GM19239 (cell line): ENCODE data around the gene SHISA5.
"Not testable (repeated sequence)": the region's sequence is repeated elsewhere in the genome, so short reads cannot be mapped to it uniquely, and the experiment has no call there.

Source experiments
- DNase-seq: peaks from one replicate; pipeline ENCODE4 v3.0.0; 2011; ENCODE audit warnings: low spot score; ENCODE audit not compliant: insufficient read length
- FAIRE-seq: peaks from 2 replicates; lab custom pipeline; 2011; peaks lifted over from hg19 to GRCh38; lab: Jason Lieb, UNC

The SHISA5 gene

DNA sequence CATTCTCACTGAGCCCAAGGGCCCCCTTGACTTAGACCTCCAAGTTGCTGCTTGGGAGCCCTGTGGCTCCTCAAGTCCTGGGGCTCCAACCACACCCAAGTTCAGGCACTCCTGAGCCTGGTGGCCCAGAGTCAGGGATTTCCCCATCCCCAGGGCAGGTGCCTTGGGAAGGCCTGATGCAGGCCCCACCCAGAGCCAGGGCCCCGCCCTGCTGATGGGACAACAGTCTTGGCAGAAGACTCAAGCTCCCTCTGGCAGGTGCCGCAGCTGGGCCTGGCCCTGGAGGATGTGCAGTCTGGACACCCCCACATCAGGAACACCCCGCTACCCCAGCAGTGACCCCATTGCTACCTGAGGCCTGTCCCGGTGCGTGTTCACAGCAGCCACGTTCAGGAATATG is 17.7 kb upstream of the SHISA5 start:
- FAIRE-seq = no peak

DNA sequence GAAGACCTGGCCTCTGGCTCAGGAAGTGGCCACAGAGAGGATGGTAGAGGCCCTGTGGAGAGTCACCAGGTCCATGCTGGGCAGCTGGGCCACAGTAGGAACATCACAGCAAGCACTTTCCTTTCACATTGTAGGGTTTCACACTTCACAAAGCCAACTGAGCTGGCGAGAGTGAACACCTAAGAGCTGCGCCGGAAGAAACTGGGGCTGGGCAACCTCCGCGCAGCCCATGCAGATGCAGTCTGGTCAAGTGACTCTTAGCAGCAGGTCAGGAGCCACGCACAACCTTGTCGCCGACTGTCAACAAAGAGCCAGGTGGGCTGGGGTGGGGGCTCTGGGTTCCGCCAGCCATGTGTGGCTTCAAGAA is 15.3 kb upstream of the SHISA5 start:
- DNase-seq (no peak), FAIRE-seq (no peak)

More for the DNA sequence above, 17.7 kb upstream of the SHISA5 start:
- no peak for DNase-seq

DNA sequence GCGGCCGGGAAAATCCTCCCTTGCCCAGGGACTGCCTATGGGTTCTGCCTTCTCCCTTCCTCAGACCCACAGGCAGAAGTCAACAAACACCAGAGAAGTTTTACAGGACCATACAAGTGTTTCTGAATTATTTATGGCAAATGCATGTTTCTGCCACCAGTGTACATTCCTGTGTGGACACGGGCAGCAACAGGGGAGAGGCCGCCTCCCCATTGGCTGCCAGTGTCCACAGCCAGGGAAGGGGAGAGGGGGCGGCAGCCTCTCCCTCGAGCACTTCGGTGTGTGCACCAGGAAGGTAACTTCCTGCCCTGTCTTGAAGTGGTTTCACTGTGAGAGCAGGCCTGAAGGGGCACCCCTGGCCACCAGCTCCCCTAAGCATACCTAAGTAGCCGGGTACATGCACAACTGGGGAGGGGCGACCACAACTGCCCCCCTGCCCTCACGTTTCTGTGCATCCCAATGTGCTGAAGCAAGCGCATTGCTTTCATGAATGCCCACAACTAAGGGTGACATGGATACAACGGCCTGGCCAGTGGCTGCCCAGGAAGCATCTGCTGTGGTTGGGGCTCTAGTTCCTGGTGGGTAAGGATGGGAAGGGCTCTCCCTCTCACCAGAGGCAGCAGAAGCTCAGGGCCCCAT is 14.8 kb upstream of the SHISA5 start:
- FAIRE-seq (no peak), DNase-seq (no peak)

DNA sequence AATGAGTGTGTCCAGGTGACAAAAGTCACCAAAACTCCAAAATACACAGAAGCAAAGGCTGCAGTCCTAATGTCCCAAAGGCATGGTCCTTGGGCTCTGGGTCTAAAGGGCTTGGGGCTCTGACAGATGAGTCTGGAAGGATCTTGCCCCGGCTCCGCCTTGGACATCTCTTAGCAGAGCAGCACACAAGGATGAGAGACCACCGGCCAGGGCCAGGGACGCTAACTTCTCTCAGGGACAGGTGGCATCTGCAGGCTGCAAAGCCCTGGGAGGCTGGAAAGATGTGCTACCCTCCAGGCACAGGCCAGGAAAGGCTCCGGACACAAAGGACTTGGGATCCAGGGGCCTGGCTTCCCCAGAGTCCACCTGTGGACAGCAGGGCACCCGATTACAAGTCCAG is 14.1 kb upstream of the SHISA5 start:
- DNase-seq (no peak), FAIRE-seq (no peak)

DNA sequence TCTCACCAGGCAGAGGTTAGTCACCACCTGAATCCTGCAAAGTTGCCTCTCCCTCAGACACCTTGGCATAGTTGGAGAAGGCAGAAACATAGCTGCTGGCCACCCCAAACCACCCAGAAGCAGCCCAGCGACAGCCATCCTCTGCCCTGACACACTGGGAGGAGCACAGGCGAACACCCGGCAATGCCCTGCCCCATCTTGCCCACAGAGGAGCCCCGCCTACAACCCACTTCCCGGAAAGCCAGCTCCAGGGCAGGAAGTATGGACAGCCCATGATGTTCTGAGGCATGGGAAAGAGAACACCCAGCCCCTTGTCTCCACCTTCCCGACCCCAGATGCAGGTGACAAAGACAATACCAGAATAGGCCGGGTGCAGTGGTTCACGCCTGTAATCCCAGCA is 12.6 kb upstream of the SHISA5 start:
- no peak for FAIRE-seq

DNA sequence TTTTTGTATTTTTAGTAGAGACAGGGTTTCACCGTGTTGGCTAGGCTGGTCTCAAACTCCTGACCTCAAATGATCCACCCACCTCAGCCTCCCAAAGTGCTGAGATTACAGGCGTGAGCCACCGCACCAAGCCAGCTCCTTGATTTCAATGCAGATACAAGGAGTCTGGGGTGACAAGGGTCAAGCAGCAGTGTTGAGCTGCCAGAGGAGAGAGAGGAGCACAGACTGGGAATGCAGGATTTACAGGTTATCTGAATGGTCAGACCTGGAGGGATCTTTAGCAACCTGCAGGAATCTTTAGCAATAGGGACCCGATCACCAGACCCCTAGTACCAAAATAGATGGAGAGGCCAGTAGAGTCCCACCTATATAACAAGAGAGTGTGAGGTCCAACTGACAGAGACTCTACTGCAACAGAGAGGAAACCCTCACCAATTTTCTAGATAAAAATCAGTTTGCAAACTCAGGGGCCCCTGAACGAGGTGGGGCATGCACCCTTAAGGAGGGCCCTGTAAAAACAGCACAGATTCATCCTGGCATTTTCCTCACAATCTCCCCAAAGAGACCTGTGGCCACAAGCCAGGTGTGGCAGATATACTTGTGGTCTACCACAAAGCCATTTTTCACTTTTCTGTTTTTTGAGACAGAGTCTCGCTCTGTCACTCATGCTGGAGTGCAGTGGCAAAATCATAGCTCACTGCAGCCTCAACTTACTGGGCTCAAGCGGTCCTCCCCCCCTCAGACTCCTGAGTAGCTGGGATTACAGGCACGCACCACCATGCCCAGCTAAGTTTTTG is 10.7 kb upstream of the SHISA5 start:
- DNase-seq (no peak), FAIRE-seq (peak; percentile 64)

More for the DNA sequence above, 12.6 kb upstream of the SHISA5 start:
- no peak for DNase-seq

DNA sequence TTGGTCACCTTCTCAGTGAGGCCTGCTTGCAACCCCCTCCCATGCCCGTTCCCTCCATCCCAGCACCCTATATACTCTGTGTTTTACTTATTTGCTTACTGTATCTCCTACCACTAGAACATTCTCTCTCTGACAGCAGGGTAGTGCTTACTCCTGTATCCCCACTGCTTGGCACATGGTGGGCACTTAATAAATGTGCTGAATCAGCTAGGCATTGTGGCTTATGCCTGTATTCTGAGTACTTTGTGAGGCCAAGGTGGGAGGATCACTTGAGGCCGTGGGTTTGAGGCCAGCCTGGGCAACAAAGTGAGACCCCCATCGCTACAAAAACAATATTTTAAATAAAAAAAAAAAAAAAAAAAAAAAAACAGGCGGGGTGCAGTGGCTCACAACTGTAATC is 7.6 kb upstream of the SHISA5 start:
- no peak for DNase-seq
- no peak for FAIRE-seq

DNA sequence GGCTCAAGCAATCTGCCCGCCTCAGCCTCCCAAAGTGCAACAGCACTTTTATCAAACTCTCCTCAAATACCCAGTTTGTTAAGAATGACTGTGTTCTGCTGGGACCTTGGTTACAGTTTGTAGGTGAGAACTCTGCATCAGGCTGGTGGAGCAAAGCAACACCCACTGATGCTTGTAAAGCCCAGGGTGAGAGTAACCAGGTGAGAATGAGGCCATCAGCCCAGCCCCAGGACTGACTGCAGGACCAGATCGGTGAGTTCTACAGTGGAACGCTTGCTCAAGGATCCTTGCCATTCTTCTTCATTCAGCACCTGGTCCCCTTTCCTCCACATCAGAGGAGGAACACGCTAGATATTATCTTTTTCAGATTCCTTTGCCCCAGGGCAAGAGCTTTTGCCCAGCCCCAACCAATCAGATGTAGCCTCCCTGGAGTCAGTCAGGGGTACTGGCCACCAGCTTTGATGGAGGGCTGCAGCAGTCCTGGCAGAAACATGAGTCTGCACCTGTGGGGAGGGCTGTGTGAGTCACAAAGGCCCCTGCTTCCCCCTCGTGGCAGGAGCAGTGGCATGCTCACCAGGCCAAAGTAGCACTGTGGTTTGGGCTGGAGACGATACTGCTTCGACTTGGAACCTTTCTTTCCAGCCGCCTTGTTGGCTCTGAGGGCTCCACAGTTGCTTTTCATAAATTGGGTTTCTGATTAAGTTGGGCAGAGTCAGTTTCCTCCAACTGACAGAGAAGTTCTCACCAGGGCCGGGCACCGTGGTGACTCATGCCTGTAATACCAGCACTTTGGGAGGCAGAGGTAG is 3.5 kb upstream of the SHISA5 start:
- DNase-seq (peak; percentile 81), FAIRE-seq (peak; percentile 89)

DNA sequence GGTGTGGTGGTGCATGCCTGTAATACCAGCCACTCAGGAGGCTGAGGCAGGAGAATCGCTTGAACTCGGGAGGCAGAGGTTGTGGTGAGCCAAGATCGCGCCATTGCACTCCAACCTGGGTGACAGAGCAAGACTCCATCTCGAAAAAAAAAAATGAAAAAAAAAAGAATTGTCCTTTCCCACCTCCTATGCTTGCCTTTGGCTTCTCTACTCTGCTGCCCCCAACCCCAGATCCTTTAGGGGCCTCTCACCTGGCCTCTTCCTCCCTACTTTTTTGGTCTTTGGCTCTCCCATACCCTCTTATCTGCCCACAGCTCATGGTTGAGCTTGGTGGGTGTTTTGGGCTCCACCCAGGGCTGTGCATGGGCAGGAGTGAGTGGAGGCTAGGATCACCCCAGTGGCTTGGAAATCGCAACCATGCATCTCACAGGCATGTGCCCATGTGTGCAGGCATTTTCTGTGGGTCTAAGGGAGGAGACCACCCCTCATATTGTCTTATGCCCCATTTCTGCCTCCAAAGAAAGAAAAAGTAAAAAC is 2.1 kb upstream of the SHISA5 start:
- no peak for DNase-seq

DNA sequence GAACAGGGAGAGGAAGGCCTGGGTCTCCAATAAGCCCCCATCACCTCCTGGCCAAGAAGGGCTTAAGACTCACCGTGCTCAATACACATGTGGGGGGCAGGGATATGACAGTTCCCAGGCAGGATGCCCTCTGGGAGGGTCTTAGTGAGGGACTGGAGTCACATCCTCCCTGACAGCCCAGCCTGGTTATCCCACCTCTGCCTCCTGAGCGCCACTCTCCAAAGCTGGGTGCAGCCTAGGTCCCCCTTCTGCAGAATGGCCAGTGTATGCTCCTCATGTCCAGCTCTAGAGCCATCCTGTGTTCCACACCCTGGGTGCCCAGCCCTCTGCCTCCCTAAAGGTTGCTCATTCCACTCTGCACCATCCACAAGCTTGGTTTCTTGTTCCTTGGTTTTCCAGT is 1.2 kb upstream of the SHISA5 start:
- DNase-seq (no peak), FAIRE-seq (no peak)

More for the DNA sequence above, 2.1 kb upstream of the SHISA5 start:
- FAIRE-seq = no peak

DNA sequence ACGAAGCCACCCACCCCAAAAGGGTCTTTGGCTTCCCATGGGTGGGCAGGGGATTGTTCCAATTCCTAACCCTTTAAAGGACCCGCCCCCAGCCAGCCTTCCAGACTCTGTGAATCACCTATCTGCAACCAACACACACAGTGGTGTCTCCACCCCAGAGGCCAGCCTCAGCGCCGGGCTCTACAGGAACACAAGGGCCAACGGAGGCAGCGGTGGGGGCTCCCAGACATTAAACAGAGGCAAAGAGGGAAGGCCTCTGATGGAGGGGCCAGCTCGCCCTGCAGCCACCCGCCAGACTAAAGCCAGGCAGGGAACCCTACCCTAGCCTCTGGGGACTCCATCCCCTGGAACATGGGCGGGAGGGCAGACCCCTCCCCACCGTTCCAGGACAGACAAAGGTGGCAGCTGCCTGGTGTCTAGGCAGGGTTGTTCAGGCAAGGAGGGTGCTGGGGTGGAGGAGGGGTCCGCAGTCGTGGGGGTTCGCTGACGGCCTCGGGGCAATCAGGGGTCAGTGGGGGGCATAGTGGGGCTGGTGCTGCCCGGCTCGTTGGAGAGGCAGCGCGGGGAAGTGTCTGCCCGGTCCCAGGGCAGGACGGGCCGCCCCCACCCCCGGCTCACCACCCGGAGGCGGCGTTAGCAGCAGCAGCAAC is 448 bp downstream of the SHISA5 start:
- FAIRE-seq = no peak
- no peak for DNase-seq

DNA sequence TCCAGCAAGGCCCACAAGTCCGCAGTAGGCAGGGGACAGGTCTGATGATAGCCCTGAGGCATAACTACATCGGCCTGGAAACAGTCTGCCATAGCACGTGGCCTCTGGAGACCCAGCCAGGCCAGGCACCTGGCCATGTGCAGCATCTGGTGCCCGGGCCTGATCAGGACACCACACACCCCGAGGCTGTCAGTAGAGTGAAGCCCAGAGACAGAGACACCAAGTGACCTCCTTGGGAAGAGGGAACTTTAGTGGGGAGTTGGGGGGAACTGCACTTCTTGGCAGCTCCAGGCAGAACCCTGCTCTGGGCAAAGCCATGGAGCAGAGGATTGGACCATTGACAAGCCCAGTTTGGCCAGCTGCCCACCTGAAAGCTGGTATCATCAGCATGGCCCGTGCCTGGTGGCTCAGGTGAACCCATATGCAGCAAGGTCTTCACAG is 1.2 kb downstream of the SHISA5 start:
- FAIRE-seq (no peak), DNase-seq (no peak)

DNA sequence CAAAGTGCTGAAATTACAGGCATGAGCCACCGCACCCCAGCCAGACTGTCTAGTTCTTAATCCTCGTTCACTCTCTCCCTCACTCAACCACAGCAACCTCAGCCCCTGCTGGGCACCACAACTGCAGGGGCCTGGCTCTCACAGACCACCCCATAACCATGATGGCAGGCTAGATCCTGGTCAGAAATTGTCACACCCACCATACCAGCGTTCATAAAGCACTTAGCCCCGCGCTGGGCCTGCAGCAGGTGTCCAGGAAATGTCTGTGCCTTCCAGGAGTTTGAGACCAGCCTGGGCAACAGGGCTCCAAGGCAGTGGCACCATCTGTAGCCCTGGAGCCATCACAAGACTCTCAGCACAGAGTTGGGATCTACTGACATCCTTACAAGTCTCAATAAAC is 1.9 kb downstream of the SHISA5 start:
- FAIRE-seq (no peak), DNase-seq (no peak)

DNA sequence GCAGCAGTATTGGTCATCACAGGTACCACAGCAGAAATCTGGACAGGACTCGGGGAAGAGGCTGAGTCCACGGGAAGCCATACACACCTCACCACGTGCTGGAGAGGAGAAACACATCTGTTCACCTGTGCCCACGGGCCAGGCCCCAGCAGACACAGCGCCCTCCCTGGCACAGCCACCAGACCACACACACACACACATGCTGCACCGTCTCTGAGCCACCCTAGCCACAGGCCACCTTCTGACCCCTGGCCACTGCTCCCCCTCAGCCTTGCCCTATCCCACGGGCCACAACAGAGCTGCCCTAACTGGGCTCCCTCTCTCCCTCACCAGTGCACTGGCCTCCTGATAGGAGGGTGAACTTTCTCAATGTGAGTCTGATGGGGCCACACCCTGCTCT is 2.8 kb downstream of the SHISA5 start:
- no peak for DNase-seq
- FAIRE-seq = no peak

DNA sequence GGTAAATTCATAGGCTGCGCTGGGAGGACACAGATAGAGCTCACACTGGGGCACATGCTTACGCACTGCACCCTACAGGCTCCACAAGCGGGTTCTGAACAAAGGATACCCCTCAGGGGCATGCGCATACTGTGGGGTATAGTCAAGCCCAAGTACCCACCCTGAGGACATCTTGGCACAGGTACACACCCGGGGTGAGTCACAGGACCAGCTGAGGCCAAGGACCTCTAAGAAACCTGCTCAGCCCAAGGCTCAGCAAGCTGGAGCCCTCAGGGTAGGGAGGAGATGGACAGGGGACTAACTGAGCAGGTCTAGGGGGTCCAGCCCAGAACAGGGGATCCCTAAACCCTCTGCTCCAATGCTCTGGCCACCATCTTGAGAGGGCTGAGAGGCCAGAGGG is 3.3 kb downstream of the SHISA5 start:
- no peak for FAIRE-seq
- no peak for DNase-seq

DNA sequence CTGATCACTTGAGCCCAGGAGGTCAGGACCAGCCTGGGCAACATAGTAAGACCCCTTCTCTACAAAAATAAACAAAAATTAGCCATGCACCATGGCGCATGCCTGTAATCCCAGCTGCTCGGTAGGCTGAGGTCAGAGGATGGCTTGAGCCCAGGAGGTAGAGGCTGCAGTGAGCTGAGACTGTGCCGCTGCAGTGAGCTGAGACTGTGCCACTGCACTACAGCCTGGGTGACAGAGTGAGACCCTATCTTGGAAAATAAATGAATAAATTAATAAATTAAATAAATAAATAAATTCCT is 10.8 kb downstream of the SHISA5 start:
- no peak for FAIRE-seq
- no peak for DNase-seq

DNA sequence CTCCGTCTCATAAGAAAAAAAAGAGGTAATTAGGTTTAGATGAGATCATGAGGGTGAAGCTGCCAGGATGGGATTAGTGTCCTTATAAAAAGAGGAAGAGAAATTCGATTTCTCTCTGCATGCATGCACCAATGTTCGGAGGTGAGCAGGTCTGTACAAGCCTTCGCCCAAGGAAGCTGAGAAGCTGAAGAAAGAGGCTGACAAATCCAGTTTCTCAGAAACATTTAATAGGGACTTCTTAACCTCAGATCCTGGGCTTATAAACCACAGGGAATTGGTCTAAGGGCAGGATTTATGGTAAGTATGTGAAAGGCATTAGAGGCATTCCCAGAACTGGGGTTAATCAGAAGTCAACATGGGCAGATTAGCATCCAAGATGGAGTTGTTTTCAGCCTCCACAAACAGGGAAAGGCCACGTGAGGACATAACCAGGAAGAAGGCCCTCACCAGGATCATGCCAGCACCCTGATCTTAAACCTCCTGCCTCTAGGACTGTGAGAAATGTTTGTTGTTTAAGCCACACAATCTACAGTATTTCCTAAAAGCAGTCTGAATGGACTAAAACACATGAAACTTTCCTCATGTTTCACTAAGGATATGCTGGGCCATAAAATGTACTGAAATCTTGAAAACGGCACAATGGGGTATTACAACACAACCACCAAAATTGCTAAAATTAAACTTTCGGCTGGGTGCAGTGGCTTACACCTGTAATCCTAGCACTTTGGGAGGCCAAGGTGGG is 11.3 kb downstream of the SHISA5 start:
- FAIRE-seq = no peak
- no peak for DNase-seq

DNA sequence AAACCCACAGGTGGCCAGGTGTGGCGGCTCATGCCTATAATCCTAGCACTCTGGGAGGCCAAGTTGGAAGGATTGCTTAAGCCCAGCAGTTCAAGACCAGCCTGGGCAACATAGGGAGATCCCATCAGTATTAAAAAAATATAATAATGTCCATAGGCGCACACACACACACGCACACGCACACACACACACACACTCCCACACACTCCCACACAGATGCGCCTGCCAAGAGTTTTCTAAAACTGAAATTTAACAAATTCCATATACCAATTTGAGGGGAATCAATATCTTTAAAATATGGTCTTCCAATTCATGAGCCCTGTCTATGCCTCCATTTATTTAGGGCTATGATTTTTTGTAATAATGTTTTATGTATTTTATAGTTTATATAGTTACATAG is 17.0 kb downstream of the SHISA5 start:
- FAIRE-seq = no peak
- DNase-seq = no peak

DNA sequence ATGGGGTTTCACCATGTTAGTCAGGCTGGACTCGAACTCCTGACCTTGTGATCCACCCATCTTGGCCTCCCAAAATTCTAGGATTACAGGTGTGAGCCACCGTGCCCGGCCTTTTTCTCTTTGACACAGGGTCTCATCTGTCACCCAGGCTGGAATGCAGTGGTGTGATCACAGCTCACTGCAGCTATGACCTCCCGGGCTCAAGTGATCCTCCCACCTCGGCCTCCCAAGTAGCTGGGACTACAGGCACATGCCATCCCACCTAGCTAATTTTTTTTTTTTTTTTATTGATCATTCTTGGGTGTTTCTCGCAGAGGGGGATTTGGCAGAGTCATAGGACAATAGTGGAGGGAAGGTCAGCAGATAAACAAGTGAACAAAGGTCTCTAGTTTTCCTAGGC is 21.2 kb downstream of the SHISA5 start:
- not testable (repeated sequence) for FAIRE-seq, DNase-seq

DNA sequence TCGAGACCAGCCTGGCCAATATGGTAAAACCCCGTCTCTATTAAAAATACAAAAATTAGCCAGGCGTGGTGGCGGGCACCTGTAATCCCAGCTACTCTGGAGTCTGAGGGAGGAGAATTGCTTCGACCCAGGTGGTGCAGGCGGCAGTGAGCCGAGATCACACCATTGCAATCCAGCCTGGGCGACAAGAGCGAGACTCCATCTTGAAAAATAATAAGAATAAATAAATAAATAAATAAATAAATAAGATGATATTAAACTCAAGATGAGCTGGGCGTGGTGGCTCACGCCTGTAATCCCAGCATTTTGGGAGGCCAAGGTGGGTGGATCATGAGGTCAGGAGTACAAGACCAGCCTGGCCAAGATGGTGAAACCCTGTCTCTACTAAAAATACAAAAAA is 23.1 kb downstream of the SHISA5 start:
- DNase-seq, FAIRE-seq: not testable (repeated sequence)
